ENCODE data around the gene MAP2K7.
A peak's percentile ranks its signal among the peaks of the same experiment; 100 is the strongest.

The MAP2K7 gene

GRCh38 chr19:7865262-7865911, 38.3 kb upstream of the MAP2K7 start:
- DNase-seq (ENCODE audit: low read depth): no peak
- H3K4me3 ChIP-seq (ENCODE audit: low read depth, low read length): no peak overlapping the region

- DNase-seq (ENCODE audit: low read depth): no peak
- no peak overlapping the region for H3K4me3 ChIP-seq (ENCODE audit: low read depth, low read length)
These were observed 37.1 kb upstream of the MAP2K7 start for GRCh38 chr19:7866399-7867091.

GRCh38 chr19:7867092-7867844, 36.4 kb upstream of the MAP2K7 start:
- H3K4me3 ChIP-seq (ENCODE audit: low read depth, low read length): no peak overlapping the region

GRCh38 chr19:7868326-7868670, 35.4 kb upstream of the MAP2K7 start:
- no peak overlapping the region for H3K4me3 ChIP-seq (ENCODE audit: low read depth, low read length)
- no peak for DNase-seq (ENCODE audit: low read depth)

More at GRCh38 chr19:7867092-7867844, 36.4 kb upstream of the MAP2K7 start:
- DNase-seq (ENCODE audit: low read depth): no peak

GRCh38 chr19:7868671-7869452, 34.8 kb upstream of the MAP2K7 start:
- DNase-seq (ENCODE audit: low read depth): no peak
- peak overlapping the region; percentile 47 for H3K4me3 ChIP-seq (ENCODE audit: low read depth, low read length)

- no peak for DNase-seq (ENCODE audit: low read depth)
- peak overlapping the region; percentile 47 for H3K4me3 ChIP-seq (ENCODE audit: low read depth, low read length)
These were observed 34.2 kb upstream of the MAP2K7 start for GRCh38 chr19:7869453-7869909.

- peak overlapping the region; percentile 47 for H3K4me3 ChIP-seq (ENCODE audit: low read depth, low read length)
These were observed 33.7 kb upstream of the MAP2K7 start for GRCh38 chr19:7869910-7870511.

GRCh38 chr19:7870571-7871436, 32.9 kb upstream of the MAP2K7 start:
- no peak for DNase-seq (ENCODE audit: low read depth)
- no peak overlapping the region for H3K4me3 ChIP-seq (ENCODE audit: low read depth, low read length)

More at GRCh38 chr19:7869910-7870511, 33.7 kb upstream of the MAP2K7 start:
- no peak for DNase-seq (ENCODE audit: low read depth)

GRCh38 chr19:7871437-7872305, 32.0 kb upstream of the MAP2K7 start:
- DNase-seq (ENCODE audit: low read depth): peak; percentile 74
- peak overlapping the region; percentile 40 for H3K4me3 ChIP-seq (ENCODE audit: low read depth, low read length)

- DNase-seq (ENCODE audit: low read depth): no peak
- H3K4me3 ChIP-seq (ENCODE audit: low read depth, low read length): peak overlapping the region; percentile 40
These were observed 31.1 kb upstream of the MAP2K7 start for GRCh38 chr19:7872306-7873204.

- DNase-seq (ENCODE audit: low read depth): no peak
- H3K4me3 ChIP-seq (ENCODE audit: low read depth, low read length): peak overlapping the region; percentile 20
These were observed 30.2 kb upstream of the MAP2K7 start for GRCh38 chr19:7873304-7874075.

GRCh38 chr19:7874076-7874896, 29.4 kb upstream of the MAP2K7 start, which contains the start of gene PRR36:
Gene PRR36, minus strand, starts transcription at chr19:7874390. Its CDS starts 701 bp downstream, at chr19:7873689.
- peak within 1 kb of the TSS; percentile 20 for H3K4me3 ChIP-seq (ENCODE audit: low read depth, low read length)
- DNase-seq (ENCODE audit: low read depth): no peak

GRCh38 chr19:7874897-7875273, 28.8 kb upstream of the MAP2K7 start:
- H3K4me3 ChIP-seq (ENCODE audit: low read depth, low read length): no peak overlapping the region
- DNase-seq (ENCODE audit: low read depth): no peak

- no peak overlapping the region for H3K4me3 ChIP-seq (ENCODE audit: low read depth, low read length)
- DNase-seq (ENCODE audit: low read depth): no peak
These were observed 26.3 kb upstream of the MAP2K7 start for GRCh38 chr19:7877249-7877836.

Measured in skeletal muscle cell (primary cell).